Lower leg skin (tissue), 3 donors: ENCODE results near the gene GADL1.

Experiments used
- POLR2A ChIP-seq, 2 donors: fragments of 450-650 bp; IDR thresholded peaks; one replicate each; pipeline ENCODE4 v1.6.1; 2016 to 2017; ENCODE audit warnings: antibody characterized with exemption in 2 of 2, mild to moderate bottlenecking in 1 of 2, moderate library complexity in 1 of 2
- TF ChIP-seq, protein P1 (sequence below), 3 donors: fragments of 450-650 bp; IDR thresholded peaks; one replicate each; pipeline ENCODE4 v1.5.1; 2016; ENCODE audit warnings: antibody characterized with exemption in 3 of 3, mild to moderate bottlenecking in 3 of 3, moderate library complexity in 2 of 3

DNA sequence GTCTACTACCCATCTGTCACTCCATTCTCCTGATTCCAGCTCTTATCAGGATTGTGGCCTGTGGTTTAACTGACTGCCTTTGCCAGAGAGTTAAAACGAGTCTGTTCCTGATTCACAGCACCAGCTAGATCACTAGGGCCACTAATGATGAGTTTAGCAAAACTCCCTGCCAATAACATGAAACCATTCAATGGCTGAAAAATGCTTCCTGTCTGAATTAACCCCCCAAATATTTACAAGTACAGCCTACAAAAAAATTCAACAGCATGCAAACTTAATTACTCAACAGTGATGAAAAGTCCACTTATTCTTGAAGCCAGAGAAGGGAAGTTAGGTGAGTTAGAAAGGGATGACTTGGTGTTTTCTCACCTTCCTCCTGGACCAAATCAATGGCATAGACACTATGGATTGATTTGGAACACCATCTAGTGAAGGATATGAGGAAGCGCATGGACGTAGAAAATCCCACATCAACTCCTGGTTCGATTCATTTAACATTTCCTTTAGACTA lies 146.6 kb downstream of the GADL1 start:
- TF ChIP-seq, protein P1, sequence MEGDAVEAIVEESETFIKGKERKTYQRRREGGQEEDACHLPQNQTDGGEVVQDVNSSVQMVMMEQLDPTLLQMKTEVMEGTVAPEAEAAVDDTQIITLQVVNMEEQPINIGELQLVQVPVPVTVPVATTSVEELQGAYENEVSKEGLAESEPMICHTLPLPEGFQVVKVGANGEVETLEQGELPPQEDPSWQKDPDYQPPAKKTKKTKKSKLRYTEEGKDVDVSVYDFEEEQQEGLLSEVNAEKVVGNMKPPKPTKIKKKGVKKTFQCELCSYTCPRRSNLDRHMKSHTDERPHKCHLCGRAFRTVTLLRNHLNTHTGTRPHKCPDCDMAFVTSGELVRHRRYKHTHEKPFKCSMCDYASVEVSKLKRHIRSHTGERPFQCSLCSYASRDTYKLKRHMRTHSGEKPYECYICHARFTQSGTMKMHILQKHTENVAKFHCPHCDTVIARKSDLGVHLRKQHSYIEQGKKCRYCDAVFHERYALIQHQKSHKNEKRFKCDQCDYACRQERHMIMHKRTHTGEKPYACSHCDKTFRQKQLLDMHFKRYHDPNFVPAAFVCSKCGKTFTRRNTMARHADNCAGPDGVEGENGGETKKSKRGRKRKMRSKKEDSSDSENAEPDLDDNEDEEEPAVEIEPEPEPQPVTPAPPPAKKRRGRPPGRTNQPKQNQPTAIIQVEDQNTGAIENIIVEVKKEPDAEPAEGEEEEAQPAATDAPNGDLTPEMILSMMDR (IDR thresholded peaks at IDR 0.05): no peak
- TF ChIP-seq POLR2A (IDR thresholded peaks at IDR 0.05): no peak
